GM18858 (cell line): ENCODE data around the gene FABP6.
"Not testable (repeated sequence)": the region's sequence is repeated elsewhere in the genome, so short reads cannot be mapped to it uniquely, and the experiment has no call there.

ENCODE experiments used
- ATAC-seq: cut with Tn5 transposase; IDR thresholded peaks from one replicate; pipeline ENCODE4 v1.9.1; 2021; ENCODE audit not compliant: unreplicated experiment

Gene FABP6

DNA sequence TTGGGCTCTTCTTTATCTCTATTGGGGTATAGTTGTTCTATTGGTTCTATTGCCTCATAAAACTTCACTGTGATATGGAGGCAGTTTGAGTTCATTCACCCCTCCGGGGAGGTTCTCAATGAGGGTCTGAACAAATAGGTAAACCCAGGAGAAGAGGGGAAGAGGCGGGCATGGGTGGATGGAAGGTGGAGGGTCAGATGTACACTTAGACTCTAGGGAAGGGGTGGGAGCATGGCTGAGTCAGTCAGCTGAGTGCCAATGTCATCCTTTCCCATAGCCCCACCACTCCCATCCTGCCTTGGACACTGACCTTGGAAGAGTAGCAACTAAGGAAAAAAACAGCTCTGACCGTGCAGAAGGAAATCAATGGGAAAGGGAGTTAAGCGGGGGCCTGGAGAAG is 9.9 kb upstream of the FABP6 start:
- ATAC-seq, result no peak

DNA sequence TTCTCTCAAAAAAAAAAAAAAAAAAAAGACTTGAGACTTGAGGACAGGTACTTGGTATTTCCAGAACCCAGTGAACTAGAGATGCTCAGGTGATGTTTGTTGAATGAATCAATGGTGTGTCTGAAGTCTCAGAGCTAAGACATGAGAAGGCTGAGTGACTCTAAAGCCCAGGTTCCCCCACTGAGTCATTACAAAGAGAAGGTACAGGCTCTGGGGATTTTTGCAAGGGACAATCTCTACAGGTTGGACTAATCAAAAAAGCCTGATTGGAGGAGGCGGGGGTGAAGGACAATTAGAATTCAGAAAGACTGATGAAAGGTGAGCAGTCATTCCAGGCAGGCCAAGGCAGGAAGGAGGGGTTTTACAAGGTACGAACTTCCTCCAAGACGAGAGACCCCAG is 8.2 kb upstream of the FABP6 start:
- no peak for ATAC-seq

DNA sequence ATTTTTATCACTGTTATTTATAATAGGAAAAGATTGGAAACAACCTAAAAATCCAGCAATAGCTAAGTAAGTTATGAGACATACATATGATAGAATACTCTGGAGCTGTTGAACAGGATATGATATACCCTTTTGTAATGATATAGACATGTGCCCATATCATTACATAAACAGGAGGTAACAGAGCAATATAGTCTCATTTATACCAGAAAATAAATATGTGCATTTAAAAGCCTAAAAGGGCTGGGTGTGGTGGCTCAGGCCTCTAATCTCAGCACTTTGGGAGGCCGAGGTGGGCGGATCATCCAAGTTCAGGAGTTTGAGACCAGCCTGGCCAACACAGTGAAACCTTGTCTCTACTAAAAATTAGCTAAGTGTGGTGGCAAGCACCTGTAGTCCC is 2.3 kb upstream of the FABP6 start:
- no peak for ATAC-seq

DNA sequence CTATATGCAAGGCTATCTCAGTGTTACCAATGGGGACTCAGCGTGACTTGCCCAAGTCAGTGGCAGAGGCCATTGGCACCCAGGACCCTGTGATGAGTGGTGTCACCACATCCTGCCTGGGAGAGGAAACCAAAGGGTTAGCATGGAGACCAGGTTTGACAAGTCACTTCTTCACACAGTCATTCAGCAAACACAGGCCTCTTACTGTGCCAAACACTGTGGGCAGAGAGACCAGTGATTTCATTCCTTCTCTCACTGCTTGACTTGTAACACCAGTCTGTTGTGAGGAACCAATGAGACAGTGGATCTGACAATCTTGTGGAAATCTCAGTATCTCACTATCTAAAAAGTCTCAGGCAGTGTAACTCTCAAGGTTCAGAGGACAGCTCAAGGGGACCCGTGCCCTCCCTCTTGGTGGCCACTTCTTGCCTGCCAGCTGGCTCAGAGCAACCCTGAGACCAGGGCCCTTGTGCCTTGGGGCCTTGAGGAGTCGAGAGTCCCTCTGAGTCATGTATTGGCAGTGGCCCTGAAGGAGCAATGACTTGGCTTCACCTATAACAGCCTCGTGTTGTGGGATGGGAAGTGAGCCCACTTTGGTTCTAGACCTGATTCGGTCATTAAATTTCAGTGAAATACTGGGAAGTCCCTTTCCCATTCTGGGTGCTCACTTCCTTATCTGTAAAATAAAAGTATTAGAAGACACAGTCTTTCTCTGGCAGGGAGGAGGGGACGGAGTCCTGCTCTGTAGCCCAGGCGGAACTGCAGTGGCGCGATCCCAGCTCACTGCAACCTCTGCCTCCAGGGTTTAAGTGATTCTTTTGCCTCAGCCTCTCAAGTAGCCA is 1.6 kb downstream of the FABP6 start:
- peak; percentile 63 for ATAC-seq

DNA sequence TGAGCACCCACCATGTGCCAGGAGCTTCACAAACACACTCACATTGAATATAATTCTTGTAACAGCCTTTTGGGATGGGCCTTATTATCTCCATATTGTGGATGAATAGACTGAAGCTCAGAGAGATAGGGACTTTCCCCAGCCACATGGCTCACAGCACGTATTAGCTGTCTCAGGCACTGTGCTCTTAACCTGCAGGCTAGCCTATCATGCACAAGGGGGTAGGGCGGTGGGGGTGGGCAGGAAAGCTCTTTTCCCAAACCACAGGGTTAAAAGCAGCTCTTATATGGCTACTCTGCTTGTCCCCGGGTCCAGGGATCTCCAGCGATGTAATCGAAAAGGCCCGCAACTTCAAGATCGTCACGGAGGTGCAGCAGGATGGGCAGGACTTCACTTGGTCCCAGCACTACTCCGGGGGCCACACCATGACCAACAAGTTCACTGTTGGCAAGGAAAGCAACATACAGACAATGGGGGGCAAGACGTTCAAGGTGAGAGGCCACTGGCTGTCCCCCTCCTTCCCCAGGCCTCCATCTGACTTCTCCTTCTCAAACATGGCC is 2.6 kb downstream of the FABP6 start:
- ATAC-seq, result no peak

DNA sequence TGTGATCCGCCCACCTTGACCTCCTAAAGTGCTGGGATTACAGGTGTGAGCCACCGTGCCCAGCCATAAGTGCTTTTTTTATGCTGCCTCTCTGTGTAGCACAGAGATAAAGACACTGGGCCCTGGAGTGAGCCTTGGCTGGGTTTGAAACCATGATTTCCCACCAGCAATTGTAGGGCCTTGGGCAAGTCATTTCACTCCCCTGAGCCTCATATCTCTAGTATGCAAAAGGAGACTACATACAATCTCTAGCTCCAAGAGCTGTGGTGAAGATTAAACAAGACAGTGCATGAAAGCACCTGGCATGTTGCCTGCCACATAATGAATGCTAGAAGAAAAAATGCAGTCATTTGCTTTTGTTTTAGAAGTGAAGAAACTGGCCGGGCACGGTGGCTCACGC is 3.9 kb downstream of the FABP6 start:
- ATAC-seq, result peak; percentile 43

DNA sequence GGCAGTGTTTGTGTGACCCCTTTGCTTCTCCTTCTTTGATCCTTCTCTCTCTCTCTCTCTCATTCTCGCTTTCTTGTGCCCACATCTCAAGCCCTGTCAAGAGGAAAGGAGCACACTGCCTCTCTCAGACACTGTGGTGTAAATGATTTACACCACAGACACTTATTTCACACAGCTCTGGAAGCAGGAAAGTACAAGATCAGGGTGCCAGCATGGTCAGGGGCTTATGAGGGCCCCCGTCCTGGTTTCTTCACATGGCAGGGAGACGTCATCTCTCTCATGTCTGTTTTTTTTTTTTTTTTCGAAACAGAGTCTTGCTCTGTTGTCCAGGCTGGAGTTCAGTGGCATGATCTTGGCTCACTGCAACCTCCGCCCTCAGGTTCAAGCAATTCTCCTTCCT is 6.4 kb downstream of the FABP6 start:
- ATAC-seq, result no peak

DNA sequence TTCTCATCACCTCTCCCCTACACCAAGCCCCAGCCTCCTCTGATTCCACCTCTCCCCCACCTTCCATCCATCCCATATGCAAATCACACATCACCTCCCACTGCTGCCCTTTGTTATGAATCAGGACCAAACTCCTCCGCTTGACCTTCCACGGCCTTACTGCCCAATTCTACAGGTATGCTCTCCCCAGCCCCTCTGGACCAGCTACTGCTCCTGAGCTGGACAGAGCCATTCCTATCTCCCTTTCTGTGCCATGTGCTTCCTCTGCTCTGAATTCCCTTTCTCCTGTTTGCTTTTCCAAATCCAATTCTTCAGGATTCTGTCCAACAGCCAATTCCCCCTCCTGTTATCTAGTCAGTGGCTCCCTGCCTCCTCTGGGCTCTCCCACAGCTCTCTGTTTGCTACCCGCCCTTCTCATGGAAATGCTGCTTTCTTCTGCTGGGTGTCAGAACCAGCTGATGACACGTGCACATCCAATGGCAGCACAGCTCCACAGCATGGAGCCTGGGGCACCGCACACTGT is 8.3 kb downstream of the FABP6 start:
- no peak for ATAC-seq

DNA sequence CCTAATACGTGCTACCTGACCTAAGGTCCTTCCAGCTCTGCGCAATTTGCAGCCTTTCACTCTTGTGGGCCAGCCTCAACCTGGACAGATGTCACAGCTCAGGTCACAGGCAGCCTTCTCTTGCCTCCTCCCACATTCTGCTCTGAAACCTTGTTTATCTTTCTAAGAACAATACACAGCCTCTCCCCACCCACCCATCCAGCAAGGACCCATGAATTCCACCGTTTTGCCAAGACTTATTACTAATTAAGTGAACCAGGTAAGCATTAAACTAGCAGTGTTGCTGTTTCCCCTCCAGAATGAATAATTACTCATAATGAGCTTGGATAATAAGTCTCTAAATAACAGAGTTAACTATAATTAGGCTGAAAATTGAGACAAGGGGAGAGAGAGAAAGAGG is 11.0 kb downstream of the FABP6 start:
- no peak for ATAC-seq

DNA sequence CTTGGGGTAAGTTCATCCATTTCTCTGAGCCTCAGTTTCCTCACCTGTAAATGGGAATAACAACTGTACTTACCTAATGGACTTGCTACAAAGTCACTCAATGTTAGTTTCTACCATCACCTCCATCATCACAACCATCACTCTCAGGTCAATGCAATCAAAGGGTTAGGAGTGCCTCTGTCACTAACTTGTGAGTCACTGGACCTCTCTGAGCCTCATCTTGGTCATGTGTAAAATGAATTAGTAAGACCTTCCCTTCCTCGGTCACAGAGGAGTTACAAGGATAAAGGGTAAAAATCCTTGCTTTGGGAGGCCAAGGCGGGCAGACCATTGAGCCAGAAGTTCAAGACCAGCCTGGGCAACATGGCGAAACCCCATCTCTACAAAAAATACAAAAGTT is 12.8 kb downstream of the FABP6 start:
- no peak for ATAC-seq

DNA sequence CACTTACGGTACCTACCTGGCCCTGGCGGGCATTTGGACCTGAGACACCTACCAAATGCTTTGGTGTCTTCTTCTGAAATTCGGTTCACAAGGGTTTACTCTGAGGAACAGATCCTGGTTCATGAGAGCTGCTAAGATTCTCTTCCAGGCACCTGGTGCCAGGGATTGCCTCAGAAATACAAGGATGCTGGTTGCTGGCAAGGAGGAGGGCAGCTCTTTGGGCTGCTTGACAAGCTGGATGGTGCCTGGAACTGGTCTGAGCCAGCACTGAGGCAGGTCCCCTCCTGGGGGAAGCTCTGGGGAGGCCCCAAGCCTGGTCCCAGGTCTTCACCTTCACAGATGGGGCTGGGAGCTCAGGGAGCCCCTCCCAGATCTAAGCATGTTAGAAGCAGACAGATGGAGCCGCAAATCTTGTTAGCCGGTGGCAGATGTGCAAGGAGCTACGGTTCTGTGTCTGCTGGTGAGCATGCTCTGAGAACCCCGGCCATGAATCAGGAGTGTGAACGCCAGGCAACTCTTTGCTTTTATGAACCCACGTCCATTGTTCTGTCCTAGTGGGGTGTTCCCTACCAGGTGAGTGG is 16.3 kb downstream of the FABP6 start:
- no peak for ATAC-seq

DNA sequence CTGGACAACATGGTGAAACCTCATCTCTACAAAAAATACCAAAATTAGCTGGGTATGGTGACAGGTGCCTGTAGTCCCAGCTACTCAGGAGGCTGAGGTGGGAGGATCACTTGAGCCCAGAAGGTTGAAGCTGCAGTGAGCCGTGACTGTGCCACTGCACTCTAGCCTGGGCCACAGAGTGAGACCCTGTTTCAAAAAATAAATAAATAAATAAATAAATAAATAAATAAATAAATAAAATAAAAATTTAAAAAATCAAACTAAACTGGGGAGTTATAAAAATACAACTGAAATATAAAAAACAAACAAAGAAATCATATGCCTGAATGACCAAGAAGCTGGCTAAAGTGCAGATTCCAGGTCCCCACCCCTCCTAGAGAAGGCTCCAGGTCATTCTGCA is 20.3 kb downstream of the FABP6 start:
- not testable (repeated sequence) for ATAC-seq

DNA sequence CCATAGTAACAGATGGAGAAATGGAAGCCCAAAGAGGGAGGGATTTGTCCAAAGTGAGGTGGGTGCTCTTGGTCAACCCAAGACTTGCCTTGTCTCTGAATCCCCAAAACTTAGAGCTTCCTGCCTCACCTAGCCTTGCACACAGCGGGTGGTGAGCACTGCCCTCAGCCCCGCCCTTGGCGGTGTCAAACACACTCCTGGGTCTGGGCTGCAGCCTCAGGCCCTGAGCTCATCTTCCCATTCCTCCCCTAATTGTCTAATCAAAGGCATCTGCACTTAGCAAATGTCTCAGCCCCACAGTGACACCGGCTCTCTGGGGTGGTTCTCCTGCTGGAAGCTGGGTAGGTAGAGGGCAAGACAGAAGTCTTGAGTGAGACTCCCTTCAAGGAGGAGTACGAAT is 20.9 kb downstream of the FABP6 start:
- ATAC-seq, result no peak

DNA sequence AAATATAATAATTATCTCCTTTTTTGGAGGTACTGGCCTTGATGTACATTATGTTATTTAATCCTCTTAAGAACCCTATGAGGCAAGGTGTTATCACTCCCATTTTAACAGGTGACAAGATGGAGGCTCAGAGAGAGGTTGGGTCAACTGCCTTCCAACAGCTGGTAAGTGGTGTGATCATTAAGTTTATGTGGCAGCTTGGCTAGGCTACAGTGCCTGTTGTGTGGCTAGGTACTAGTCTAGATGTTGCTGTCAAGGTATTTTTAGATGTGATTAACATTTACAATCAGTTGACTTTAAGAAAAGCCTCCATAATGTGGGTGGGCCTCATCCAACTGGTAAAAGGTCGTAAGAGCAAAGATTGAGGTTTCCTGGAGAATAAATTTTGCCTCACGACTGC is 21.5 kb downstream of the FABP6 start:
- no peak for ATAC-seq

DNA sequence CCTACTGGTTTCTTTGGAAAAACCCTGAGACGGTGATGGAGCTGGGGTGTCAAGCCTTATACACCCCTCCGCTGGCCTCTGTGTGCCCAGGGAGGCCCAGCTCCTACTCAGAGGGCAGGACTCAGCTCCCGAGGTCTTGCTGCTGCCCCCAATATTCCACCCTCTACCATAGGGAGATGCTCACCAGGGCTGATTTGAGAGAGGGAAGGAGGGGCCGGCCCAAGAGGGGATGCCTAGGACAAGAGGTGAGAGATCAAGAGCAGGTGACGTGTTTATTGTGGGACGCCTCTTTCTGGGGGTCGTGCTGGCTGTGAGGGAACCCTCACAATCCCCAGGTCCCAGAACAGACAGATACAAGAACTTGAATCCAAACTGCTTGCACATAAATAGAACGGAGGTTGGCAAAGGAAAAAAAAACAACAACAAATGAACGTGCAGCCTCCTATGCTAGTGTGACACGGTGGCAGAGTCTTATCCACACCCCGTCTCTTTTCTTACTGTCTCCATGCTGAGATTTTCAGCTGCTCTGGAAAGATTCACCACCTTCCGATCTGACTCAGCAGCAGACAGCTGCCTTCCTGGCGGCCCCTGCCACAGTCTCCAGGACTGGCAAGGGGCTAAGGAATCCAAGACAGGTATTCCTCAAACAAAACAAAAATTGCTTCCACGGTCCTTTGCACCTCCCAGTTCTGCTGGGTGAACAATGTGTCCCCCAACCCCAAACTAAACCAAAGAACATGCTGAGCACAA is 22.3 kb downstream of the FABP6 start:
- no peak for ATAC-seq

DNA sequence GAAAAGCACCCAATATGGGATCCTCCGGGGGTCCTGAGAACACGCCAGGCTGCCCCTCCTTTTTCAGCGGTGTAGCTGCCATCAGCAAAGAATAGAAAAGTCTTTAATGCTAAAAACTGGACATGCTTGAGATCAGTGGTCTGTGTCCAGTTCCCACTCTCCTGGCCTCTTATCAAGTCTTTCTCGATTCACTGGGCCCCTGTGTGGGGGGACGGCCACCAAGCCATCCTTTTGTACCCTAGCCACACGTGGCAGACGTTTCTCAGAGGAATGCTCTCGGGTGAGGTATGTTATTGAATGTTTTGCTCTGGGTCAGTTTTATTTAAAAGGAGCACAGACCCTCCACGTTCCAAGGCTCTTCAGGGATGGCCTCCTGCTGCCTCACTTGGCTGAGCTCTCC is 23.6 kb downstream of the FABP6 start:
- no peak for ATAC-seq

DNA sequence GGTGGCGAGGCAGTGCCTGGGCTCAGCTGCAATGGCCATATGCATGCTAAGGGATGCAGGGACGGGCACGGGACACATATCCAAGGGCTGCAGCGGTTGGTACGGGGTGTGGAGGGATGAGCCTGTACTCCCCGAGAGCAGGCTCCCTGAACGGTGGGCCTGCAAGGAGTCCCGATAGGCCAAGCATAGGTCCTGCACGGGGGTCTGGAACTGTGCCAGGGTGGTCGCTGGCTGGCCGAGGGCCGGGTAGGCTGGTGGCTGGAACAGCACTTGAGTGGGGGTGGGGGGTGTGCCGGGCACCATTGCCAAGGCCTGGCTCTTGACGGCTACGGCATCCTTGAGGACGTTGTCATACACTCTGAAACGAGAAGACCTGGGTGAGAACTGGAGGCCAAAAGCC is 24.1 kb downstream of the FABP6 start:
- no peak for ATAC-seq

DNA sequence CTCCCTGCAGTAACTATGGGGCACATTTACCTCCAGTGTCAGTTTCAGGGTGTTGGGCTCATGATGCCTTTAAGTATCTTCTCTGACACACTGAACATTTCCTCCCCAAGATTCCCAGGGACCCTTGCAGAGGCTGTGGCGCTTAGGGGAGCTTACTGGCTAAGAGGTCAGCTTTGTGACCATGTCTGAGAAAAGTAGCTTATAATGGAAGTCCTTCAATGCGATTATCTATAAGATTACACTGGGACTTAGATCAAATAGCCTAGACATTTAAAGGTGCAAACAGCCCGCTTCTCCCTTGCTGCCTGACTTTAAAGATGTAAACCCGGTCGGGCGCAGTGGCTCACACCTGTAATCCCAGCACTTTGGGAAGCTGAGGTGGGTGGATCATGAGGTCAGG is 25.4 kb downstream of the FABP6 start:
- no peak for ATAC-seq

DNA sequence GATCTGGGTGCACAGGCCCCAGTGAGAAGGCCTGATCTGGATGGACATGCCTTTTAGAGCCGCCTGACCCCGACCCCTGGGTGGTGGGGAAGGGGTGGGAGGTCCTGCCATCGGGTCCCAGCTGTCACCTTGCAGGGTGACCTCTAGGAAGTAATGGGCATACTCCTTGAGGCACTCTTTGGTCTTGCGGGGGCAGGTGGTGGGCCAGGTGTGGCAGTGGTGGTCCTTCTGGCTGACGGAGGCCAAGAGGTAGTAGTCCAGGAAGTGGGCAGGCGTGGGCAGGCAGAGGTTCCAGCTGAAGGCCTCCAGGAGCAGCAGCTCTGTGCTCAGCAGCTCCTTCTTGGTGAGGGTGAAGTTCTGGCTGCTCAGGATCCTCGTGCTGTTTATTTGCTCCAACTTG is 30.0 kb downstream of the FABP6 start:
- ATAC-seq, result no peak

DNA sequence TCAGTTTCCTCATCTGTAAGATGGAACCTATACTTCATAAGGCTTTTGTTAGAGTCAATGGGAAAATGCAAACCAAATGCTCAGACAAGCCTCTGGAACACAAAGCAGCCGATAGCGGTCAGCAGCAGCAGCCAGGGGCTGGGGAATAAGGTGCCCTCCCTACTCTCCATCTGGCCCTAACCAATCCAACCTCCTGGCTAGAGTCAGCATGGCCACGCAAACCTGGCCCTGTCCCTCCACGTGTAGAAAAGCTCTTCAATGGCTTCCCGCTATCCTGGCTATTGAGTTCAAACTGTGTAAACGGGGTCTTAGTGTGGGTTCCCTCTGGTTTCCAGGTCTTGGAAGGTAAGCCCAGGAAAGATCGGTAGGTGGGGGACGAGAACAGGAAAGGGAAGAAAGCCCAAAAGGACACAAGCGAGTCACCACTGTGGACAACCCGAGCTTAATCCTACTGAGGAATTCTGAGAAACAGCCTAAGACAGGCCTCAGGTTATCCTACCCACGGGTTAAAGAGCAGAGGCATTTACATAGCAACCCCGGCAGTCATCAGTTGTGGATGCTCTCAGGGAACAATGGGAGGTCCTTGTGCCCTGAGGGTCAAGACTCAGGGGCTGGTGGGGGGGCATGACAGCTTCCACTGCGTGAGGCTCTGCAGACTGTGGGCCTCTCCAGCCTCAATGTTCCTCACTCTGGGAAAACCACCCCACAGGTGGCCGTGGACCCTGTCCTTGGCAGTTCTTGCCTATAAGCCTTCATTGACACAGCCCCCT is 30.9 kb downstream of the FABP6 start:
- no peak for ATAC-seq
